Stimulated activated CD4-positive, alpha-beta T cell treated with anti-CD3 and anti-CD28 coated beads, Interleukin-2, amount 100 ng/mL, for 24 hours (primary cell): ENCODE data around the gene SEMA3G.

ENCODE experiments used
- DNase-seq, 2 donors: peaks; one replicate each; pipeline ENCODE4 v3.0.0-alpha.2; 2020

Gene SEMA3G

GRCh38 chr3:52438579-52439425 is 6.1 kb downstream of the SEMA3G start:
- no peak for DNase-seq

GRCh38 chr3:52438104-52438376 is 6.9 kb downstream of the SEMA3G start:
- DNase-seq: no peak

- DNase-seq: no peak
Observed at GRCh38 chr3:52437326-52438103, 7.4 kb downstream of the SEMA3G start.

DNA sequence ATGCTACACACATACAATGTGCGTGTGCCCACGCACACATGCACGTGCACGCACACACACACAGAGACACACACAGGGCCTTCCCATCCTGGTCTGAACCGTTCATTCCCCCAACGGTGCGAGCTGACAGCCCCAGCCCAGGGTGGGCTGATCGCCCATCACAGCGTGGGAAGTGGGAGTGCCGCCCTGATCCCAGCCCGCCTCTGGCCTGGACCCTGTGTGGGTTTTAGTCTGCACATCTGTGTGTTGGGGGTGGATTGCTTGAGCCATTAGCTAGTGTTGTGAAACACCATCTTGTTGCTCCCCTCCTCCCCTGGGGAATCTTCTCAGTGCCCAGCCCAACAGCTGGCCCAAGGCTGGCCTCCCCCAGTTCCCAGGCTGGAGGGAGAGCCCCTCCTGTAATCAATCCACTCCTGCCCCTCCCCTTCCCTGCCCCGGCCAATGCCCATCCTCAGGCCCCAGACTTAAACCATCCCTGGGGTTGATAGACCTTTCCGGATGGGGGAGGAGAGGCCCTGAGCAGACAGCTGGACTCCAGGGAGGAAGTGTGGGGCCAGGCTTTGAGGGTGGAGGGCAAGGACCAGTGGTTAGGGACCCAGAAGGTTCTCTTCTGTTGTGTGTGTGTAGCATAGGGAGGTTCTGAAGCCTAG is 8.3 kb downstream of the SEMA3G start:
- no peak for DNase-seq

- DNase-seq: no peak
Observed at GRCh38 chr3:52435246-52436101, 9.4 kb downstream of the SEMA3G start.

DNA sequence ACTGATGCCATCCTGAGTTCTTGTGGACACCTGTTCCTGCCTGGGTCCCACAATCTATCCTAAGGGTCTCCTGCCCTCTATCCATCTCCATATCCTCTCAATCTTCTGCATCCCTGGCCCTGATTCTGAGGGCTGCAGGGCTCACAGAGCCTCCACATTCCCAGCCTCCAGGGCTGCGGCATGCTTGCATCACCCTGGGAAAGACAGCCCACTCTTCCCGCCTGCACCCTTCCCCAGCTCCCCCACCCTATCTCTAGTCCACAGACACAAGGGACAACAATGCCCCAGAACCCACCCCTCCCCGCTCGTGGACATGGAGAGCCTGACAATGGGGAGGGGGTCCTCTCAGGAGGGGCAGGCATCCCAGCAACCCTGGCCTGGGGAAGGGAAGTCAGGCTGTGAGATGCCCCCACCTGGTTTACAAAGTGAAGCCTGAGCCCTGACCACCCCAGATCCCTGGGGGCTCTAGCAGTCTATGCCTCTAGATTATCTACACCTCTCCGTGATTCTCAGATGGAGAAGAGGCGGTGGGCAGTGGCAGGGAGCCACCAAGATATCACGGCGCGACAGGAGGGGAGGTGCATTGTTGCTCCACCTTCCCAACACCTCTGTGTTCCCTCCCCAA is 10.3 kb downstream of the SEMA3G start:
- no peak for DNase-seq

DNA sequence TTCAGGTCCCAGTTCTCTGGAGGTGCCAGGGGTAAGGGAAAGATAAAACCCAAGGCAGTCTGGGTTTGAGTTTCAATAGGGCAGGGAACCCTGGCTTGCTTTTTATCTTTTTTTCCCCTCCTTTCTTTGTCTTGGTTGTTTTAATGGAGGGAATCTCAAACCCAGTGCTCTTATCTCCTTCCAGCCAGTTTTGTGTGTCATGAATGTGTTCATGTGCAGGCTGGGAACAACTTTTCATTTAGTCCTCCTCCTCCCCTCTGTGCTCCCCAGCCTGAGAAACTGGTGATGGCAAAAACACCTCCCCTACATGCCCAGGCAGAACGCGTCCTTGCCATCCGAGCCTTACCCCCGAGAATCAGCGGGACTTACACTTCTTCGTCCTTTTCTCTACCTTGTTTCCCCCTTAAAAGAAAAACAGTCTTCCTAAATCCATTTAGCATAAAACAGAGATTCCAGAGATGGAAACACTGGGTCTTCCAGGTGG is 10.9 kb downstream of the SEMA3G start:
- no peak for DNase-seq

DNA sequence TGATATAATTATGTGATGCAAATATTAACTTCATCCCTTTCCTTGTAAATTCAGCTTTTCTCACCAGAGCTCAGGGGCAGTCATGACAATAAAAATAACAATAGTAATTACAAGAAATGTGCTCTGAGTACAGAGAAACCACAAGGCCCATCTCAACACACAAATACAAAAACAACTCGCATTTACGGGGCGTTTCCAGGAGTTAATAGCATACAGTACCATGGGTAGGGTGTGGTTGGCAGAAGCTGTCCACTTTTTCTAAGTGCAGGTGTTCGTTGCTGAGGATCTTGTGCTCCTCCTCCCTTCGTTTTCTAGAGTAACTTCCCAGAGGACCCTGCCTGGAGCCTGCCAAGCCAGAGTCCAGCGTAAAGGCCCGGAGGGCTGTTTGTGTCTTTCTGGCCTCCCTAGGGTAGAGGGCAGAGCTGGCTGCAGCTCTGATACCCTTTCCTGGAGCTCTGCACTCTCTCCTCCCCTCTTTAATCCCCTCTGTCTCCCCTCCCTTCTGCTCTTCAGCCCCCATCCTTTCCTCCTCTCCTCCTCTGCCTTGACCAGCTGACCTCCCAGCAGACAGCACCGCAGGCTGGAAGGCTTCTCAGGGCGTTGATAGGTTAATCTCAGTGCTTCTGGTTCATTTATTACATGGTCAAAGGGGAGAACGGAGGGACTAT is 11.4 kb downstream of the SEMA3G start:
- no peak for DNase-seq

DNA sequence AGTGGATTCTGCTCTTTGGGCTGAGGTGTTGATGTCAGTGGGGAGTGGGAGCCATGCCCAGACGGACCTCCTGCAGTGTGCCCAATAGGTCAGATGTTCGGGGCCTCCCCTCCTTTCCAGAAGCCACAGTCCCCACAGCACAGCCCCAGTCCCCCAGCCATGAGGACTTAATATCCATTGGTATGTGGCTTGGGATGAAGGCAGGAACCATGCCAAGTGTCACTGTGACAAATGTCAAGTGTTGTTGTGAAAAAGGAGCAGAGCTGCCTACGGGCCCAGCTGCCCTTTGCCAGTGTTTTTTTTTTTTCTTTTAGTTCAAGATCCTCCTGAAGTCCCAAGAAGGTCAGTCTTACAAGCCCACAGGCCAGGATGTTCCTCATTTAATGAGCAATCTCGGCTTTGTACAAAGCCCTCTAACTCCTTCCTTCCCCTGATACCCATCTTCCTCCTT is 12.2 kb downstream of the SEMA3G start:
- no peak for DNase-seq

DNA sequence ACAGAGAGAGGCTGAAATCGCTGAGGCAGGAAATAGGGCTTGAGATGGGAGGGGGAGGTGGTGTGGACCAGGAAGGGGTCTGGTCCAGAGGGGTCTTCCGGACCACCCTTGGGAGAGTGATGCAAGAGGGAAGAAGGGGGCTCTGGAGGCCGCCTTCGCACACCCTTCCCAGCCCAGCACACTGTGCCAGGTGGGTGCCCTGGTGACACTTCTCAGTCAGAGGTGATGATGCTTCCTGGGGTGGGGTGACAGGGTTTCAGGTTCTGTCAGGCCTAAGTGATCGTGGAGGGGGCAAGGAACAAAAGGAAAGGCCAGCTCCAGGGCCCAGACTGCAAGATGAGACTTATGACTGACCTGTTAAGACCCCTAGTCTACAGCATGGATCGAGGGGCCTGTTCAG is 12.7 kb downstream of the SEMA3G start:
- DNase-seq: no peak

- no peak for DNase-seq
Observed at GRCh38 chr3:52431459-52432223, 13.3 kb downstream of the SEMA3G start.

DNA sequence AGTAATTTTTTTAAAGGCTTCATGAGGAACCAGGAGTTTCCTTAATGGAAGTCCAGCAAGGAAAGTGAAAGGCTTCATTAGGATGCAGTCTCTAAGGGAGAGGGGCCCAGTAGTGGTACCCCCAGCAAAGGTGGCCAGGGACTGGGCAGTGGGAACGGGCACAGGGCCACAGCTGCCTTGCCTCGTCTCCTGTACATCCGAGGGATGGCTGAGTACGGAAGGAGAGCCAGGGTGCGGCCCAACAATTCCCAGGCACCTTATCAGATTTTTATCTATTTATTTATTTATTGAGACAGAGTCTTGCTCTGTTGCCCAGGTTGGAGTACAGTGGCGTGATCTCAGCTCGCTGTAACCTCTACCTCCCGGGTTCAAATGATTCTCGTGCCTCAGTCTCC is 14.5 kb downstream of the SEMA3G start:
- DNase-seq: no peak

- DNase-seq: no peak
Observed at GRCh38 chr3:52429779-52430415, 15.0 kb downstream of the SEMA3G start.

- DNase-seq: no peak
Observed at GRCh38 chr3:52429031-52429430, 15.9 kb downstream of the SEMA3G start.

DNA sequence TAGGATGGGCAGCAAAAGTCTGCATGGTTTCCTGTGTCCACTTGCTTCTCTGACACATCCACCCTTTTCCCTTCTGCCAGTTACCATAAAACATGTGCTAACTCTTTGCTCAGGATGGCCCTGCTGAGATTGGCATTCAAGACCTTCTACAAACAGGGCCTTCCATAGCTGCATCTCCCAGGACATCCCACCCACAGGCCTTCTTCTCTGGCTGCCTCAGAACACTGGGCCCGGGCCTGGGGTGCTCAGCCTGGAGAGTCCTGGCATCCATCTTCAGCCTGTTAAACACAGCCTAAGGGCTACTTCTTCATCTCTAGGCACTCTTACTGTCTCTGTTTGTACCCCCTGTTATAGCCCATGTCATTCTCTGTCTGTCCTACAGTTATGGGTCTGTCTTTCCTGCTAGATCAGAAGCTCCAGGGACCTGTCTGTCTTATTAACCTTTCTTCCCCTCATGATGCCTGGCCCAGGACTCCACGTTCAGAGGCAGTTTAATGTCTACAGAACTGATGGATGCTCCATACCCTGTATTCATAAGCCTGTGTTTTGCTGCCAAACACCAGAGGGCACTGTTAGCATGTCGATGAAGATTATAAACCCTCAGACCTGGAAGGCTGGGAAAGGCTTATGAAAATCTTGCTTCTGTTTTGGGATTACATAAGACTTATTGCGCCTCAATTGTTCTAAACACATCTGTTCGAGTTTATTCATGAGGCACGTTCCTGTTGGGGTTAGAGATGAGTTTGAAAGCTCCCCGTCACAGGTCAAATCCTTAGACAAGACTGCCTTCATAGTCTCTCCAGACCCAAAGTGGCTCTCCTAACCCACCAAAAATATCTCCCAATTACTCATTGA is 16.5 kb downstream of the SEMA3G start:
- peak; percentile 30 to 37 for DNase-seq

GRCh38 chr3:52423173-52423572 is 21.7 kb downstream of the SEMA3G start:
- no peak for DNase-seq

DNA sequence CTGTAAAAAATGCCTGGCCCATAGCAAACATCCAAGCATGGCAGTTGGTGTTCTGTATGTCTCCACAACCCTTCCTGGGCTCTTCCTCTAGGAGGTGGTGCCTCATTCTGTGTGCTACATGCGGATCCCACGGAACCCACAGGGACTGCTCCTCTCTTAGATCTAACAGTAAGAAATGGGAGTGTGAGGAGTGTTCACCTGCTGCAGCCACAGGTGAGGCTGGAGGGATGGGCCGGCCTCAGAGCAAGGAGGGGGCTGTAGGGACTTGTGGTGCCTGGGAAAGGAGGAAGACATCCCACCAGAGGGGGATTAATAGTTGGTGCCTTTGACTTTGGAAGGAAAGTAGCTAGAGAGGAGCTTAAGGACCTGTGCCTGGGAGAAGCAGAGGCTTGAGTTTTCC is 22.2 kb downstream of the SEMA3G start:
- DNase-seq: no peak

- DNase-seq: no peak
Observed at GRCh38 chr3:52420388-52420787, 24.5 kb downstream of the SEMA3G start.

DNA sequence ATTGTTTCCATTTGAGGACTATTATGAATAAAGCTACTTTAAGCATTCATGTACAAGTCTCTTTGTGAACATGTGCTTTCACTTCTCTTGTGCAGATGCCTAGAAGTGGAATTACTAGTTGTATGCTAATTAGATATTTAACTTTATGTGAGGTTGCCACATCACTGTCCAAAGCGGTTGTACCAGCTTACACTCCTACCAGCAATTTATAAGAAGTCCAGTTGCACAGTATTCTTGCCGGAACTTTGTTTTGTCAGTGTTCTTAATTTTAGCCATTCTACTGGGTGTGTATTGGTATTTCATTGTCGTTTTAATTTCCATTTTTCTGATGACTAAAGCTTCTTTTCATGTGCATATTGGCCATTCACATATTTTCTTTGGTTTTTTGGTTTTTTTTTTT is 29.1 kb downstream of the SEMA3G start:
- DNase-seq: no peak
